ENCODE results near the gene KRT1.

Gene KRT1

GRCh38 chr12:52693261-52693660 lies 13.1 kb upstream of the KRT1 start:
- Histone ChIP-seq H3K23ac (ENCODE audit: low read length in 2 of 2) (no peak overlapping the region), H3K4me1 (ENCODE audit: control insufficient read depth, insufficient read depth, low read depth, low read length) (peaks cover 4% of the 10 kb centered on the region), H3K79me1 (replicated peaks; ENCODE audit: low read length, poor library complexity, severe bottlenecking) (no peaks in the 10 kb centered on the region), H3K27ac (ENCODE audit: low read length, poor library complexity, severe bottlenecking) (no peak overlapping the region), H3K14ac (ENCODE audit: low read length in 2 of 2) (no peak overlapping the region), H3K9me3 (ENCODE audit: control insufficient read depth, low read length) (no peaks in the 10 kb centered on the region), H4K91ac (ENCODE audit: low read length) (no peak overlapping the region), H3K4me3 (ENCODE audit: insufficient read depth in 1 of 2, low read depth in 1 of 2, low read length in 2 of 2) (no peak overlapping the region), H3K36me3 (ENCODE audit: control insufficient read depth in 1 of 2, insufficient read depth in 2 of 2, low read depth in 1 of 2, low read length in 2 of 2) (no peaks in the 10 kb centered on the region), H3K27me3 (ENCODE audit: control insufficient read depth in 1 of 2, insufficient read depth in 1 of 2, low read length in 2 of 2) (peaks cover 65 to 93% of the 10 kb centered on the region in 2 experiments), H2BK5ac (ENCODE audit: low read depth, low read length, poor library complexity, severe bottlenecking) (no peak overlapping the region), H3K9ac (ENCODE audit: low read length) (no peak overlapping the region), H4K8ac (ENCODE audit: low read length) (no peak overlapping the region), H2BK120ac (ENCODE audit: low read depth, low read length) (no peak overlapping the region), H2BK15ac (ENCODE audit: low read depth, poor library complexity, severe bottlenecking) (no peak overlapping the region), H2AFZ (ENCODE audit: low read depth, low read length) (no peak overlapping the region), H3K18ac (ENCODE audit: low read depth in 1 of 2, low read length in 2 of 2) (no peak overlapping the region), H3K4ac (ENCODE audit: low read depth in 1 of 2, low read length in 2 of 2) (no peak overlapping the region), H2BK12ac (ENCODE audit: low read length in 2 of 2) (no peak overlapping the region), H2AK5ac (ENCODE audit: low read length, severe bottlenecking) (no peak overlapping the region), H3K4me2 (ENCODE audit: low read length, poor library complexity, severe bottlenecking) (no peak overlapping the region)
- DNase-seq: no peak
- WGBS: 42% methylated on average over 3 of the region's 5 CpGs

DNA sequence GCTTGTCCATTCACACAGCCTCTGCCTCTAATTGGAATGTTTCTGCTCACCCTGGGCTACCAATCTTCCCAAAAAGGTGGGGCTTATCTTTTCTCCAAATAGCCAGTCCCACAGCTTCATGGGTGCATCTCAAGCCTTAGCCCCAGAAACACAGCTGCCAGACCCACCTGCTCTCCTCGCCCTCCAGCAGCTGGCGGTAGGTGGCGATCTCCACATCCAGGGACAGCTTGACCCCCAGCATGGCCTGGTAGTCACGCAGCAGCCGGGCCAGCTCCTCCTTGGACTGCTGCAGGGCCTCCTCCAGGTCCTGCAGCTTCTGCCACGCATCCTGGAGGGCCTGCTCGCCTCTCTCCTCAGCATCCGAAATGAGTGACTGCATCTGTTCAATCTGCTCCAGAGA lies 12.0 kb upstream of the KRT1 start:
- Histone ChIP-seq H3K27ac (ENCODE audit: low read length, poor library complexity, severe bottlenecking) (no peak overlapping the region), H3K79me1 (replicated peaks; ENCODE audit: low read length, poor library complexity, severe bottlenecking) (no peaks in the 10 kb centered on the region), H3K9me3 (ENCODE audit: control insufficient read depth, low read length) (no peaks in the 10 kb centered on the region), H3K9ac (ENCODE audit: low read length) (no peak overlapping the region), H2BK120ac (ENCODE audit: low read depth, low read length) (no peak overlapping the region), H4K8ac (ENCODE audit: low read length) (no peak overlapping the region), H3K36me3 (ENCODE audit: control insufficient read depth in 1 of 2, insufficient read depth in 2 of 2, low read depth in 1 of 2, low read length in 2 of 2) (no peaks in the 10 kb centered on the region), H3K4me2 (ENCODE audit: low read length, poor library complexity, severe bottlenecking) (no peak overlapping the region), H2AFZ (ENCODE audit: low read depth, low read length) (no peak overlapping the region), H3K27me3 (ENCODE audit: control insufficient read depth in 1 of 2, insufficient read depth in 1 of 2, low read length in 2 of 2) (peaks cover 69 to 93% of the 10 kb centered on the region in 2 experiments), H2BK15ac (ENCODE audit: low read depth, poor library complexity, severe bottlenecking) (no peak overlapping the region), H4K91ac (ENCODE audit: low read length) (no peak overlapping the region), H3K4me3 (ENCODE audit: insufficient read depth in 1 of 2, low read depth in 1 of 2, low read length in 2 of 2) (no peak overlapping the region), H2BK5ac (ENCODE audit: low read depth, low read length, poor library complexity, severe bottlenecking) (no peak overlapping the region), H3K18ac (ENCODE audit: low read depth in 1 of 2, low read length in 2 of 2) (no peak overlapping the region), H3K4me1 (ENCODE audit: control insufficient read depth, insufficient read depth, low read depth, low read length) (peaks cover 4% of the 10 kb centered on the region), H2AK5ac (ENCODE audit: low read length, severe bottlenecking) (no peak overlapping the region), H2BK12ac (ENCODE audit: low read length in 2 of 2) (no peak overlapping the region), H3K14ac (ENCODE audit: low read length in 2 of 2) (no peak overlapping the region), H3K4ac (ENCODE audit: low read depth in 1 of 2, low read length in 2 of 2) (no peak overlapping the region), H3K23ac (ENCODE audit: low read length in 2 of 2) (no peak overlapping the region)
- DNase-seq: no peak
- 42% methylated on average over 8 of the region's 8 CpGs for WGBS

DNA sequence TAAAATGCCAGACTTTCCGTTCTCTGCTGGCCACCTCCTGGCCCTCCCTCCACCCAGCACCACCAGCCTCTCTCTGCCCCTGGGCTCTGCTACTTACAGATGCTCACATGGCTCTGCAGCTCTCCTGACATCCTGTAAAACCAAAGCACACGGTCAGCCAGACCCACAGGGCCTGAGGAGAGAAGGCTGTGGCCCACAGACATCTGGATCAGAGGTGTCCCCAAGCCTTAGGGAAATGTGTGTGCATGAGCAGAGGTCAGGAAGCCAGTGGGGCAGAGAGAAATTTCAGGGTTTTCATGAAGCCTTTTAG lies 11.6 kb upstream of the KRT1 start:
- WGBS: 38% methylated on average over 2 of the region's 2 CpGs
- H3K14ac ChIP-seq (ENCODE audit: low read length in 2 of 2): no peak overlapping the region
- no peak overlapping the region for H2BK12ac ChIP-seq (ENCODE audit: low read length in 2 of 2)
- H2BK5ac ChIP-seq (ENCODE audit: low read depth, low read length, poor library complexity, severe bottlenecking): no peak overlapping the region
- no peak overlapping the region for H3K4me3 ChIP-seq (ENCODE audit: insufficient read depth in 1 of 2, low read depth in 1 of 2, low read length in 2 of 2)
- H4K8ac ChIP-seq (ENCODE audit: low read length): no peak overlapping the region
- no peak overlapping the region for H2BK120ac ChIP-seq (ENCODE audit: low read depth, low read length)
- no peak overlapping the region for H3K27ac ChIP-seq (ENCODE audit: low read length, poor library complexity, severe bottlenecking)
- H3K79me1 ChIP-seq (replicated peaks; ENCODE audit: low read length, poor library complexity, severe bottlenecking): no peaks in the 10 kb centered on the region
- H3K18ac ChIP-seq (ENCODE audit: low read depth in 1 of 2, low read length in 2 of 2): no peak overlapping the region
- H3K4me2 ChIP-seq (ENCODE audit: low read length, poor library complexity, severe bottlenecking): no peak overlapping the region
- no peak overlapping the region for H4K91ac ChIP-seq (ENCODE audit: low read length)
- no peak overlapping the region for H3K4ac ChIP-seq (ENCODE audit: low read depth in 1 of 2, low read length in 2 of 2)
- no peak overlapping the region for H2BK15ac ChIP-seq (ENCODE audit: low read depth, poor library complexity, severe bottlenecking)
- H3K36me3 ChIP-seq (ENCODE audit: control insufficient read depth in 1 of 2, insufficient read depth in 2 of 2, low read depth in 1 of 2, low read length in 2 of 2): no peaks in the 10 kb centered on the region
- no peak overlapping the region for H2AK5ac ChIP-seq (ENCODE audit: low read length, severe bottlenecking)
- H3K9ac ChIP-seq (ENCODE audit: low read length): no peak overlapping the region
- no peak for DNase-seq
- H3K4me1 ChIP-seq (ENCODE audit: control insufficient read depth, insufficient read depth, low read depth, low read length): peaks cover 4% of the 10 kb centered on the region
- no peak overlapping the region for H2AFZ ChIP-seq (ENCODE audit: low read depth, low read length)
- peaks cover 69 to 93% of the 10 kb centered on the region in 2 experiments for H3K27me3 ChIP-seq (ENCODE audit: control insufficient read depth in 1 of 2, insufficient read depth in 1 of 2, low read length in 2 of 2)
- H3K9me3 ChIP-seq (ENCODE audit: control insufficient read depth, low read length): no peaks in the 10 kb centered on the region
- no peak overlapping the region for H3K23ac ChIP-seq (ENCODE audit: low read length in 2 of 2)

GRCh38 chr12:52691076-52691840 lies 11.1 kb upstream of the KRT1 start:
- peaks cover 4% of the 10 kb centered on the region for H3K4me1 ChIP-seq (ENCODE audit: control insufficient read depth, insufficient read depth, low read depth, low read length)
- H3K27ac ChIP-seq (ENCODE audit: low read length, poor library complexity, severe bottlenecking): no peak overlapping the region
- no peak for DNase-seq
- H3K27me3 ChIP-seq (ENCODE audit: control insufficient read depth in 1 of 2, insufficient read depth in 1 of 2, low read length in 2 of 2): peaks cover 72 to 95% of the 10 kb centered on the region in 2 experiments
- peak overlapping the region; percentile 60 for H3K4me2 ChIP-seq (ENCODE audit: low read length, poor library complexity, severe bottlenecking)
- peak overlapping the region in 1 of 2 experiments; percentile 47 for H3K4me3 ChIP-seq (ENCODE audit: insufficient read depth in 1 of 2, low read depth in 1 of 2, low read length in 2 of 2)
- no peaks in the 10 kb centered on the region for H3K36me3 ChIP-seq (ENCODE audit: control insufficient read depth in 1 of 2, insufficient read depth in 2 of 2, low read depth in 1 of 2, low read length in 2 of 2)
- no peak overlapping the region for H2BK120ac ChIP-seq (ENCODE audit: low read depth, low read length)
- no peak overlapping the region for H2BK15ac ChIP-seq (ENCODE audit: low read depth, poor library complexity, severe bottlenecking)
- H2AFZ ChIP-seq (ENCODE audit: low read depth, low read length): no peak overlapping the region
- no peak overlapping the region for H3K23ac ChIP-seq (ENCODE audit: low read length in 2 of 2)
- H4K8ac ChIP-seq (ENCODE audit: low read length): no peak overlapping the region
- H2AK5ac ChIP-seq (ENCODE audit: low read length, severe bottlenecking): no peak overlapping the region
- H3K14ac ChIP-seq (ENCODE audit: low read length in 2 of 2): peak overlapping the region in 1 of 2 experiments; percentile 92
- WGBS: 8% methylated on average over 44 of the region's 45 CpGs
- no peak overlapping the region for H2BK5ac ChIP-seq (ENCODE audit: low read depth, low read length, poor library complexity, severe bottlenecking)
- no peaks in the 10 kb centered on the region for H3K9me3 ChIP-seq (ENCODE audit: control insufficient read depth, low read length)
- H3K9ac ChIP-seq (ENCODE audit: low read length): no peak overlapping the region
- no peak overlapping the region for H3K4ac ChIP-seq (ENCODE audit: low read depth in 1 of 2, low read length in 2 of 2)
- no peak overlapping the region for H2BK12ac ChIP-seq (ENCODE audit: low read length in 2 of 2)
- no peaks in the 10 kb centered on the region for H3K79me1 ChIP-seq (replicated peaks; ENCODE audit: low read length, poor library complexity, severe bottlenecking)
- no peak overlapping the region for H4K91ac ChIP-seq (ENCODE audit: low read length)
- no peak overlapping the region for H3K18ac ChIP-seq (ENCODE audit: low read depth in 1 of 2, low read length in 2 of 2)
